Measurements from ENCODE around the gene TYMP. TPM values are rescaled to one million over a fixed set of nuclear protein-coding genes. Genes with fewer than 3 reads are reported as not detected.

The TYMP gene
- total RNA-seq, 1 experiment from 2014 or later = 0.58 TPM

GRCh38 chr22:50556703-50557102 is 26.9 kb upstream of the TYMP start:
- DNase-seq (ENCODE audit: low spot score) = no peak

GRCh38 chr22:50553310-50553709 is 23.5 kb upstream of the TYMP start:
- Histone ChIP-seq H3K27ac (ENCODE audit: low read depth, low read length, poor library complexity, severe bottlenecking) (no peak overlapping the region), H3K9me3 (ENCODE audit: low read depth, low read length, poor library complexity, severe bottlenecking) (no peaks in the 10 kb centered on the region), H3K4me1 (ENCODE audit: insufficient read depth, low read length, poor library complexity, severe bottlenecking) (no peaks in the 10 kb centered on the region), H3K4me3 (ENCODE audit: low read depth, low read length, poor library complexity, severe bottlenecking) (no peak overlapping the region), H3K36me3 (ENCODE audit: insufficient read depth, low read length, poor library complexity, severe bottlenecking) (no peaks in the 10 kb centered on the region), H3K27me3 (replicated peaks; ENCODE audit: insufficient read depth, low read depth, low read length, poor library complexity) (no peaks in the 10 kb centered on the region)
- no TSS peak for BruUV-seq (replicated peaks)
- no peak for TF ChIP-seq EZH2 (IDR thresholded peaks at IDR 0.05; ENCODE audit: borderline replicate concordance, low read depth, low read length, poor library complexity, severe bottlenecking)
- no peak for TF ChIP-seq CTCF (conservative IDR thresholded peaks at IDR 0.05; ENCODE audit: low read depth, low read length)
- no peak for DNase-seq (ENCODE audit: low spot score)
- POLR2A ChIA-PET (ENCODE audit: low non-redundant PET) = no interaction called here
- CTCF ChIA-PET = no interaction called here
- intact Hi-C loops (cut with micrococcal nuclease; ENCODE audit: unreplicated experiment) = no loop called here

More at GRCh38 chr22:50556703-50557102, 26.9 kb upstream of the TYMP start:
- Histone ChIP-seq H3K4me3 (ENCODE audit: low read depth, low read length, poor library complexity, severe bottlenecking) (no peak overlapping the region), H3K36me3 (ENCODE audit: insufficient read depth, low read length, poor library complexity, severe bottlenecking) (no peaks in the 10 kb centered on the region), H3K27me3 (replicated peaks; ENCODE audit: insufficient read depth, low read depth, low read length, poor library complexity) (no peaks in the 10 kb centered on the region), H3K27ac (ENCODE audit: low read depth, low read length, poor library complexity, severe bottlenecking) (no peak overlapping the region), H3K9me3 (ENCODE audit: low read depth, low read length, poor library complexity, severe bottlenecking) (no peaks in the 10 kb centered on the region), H3K4me1 (ENCODE audit: insufficient read depth, low read length, poor library complexity, severe bottlenecking) (no peaks in the 10 kb centered on the region)
- ChIA-PET CTCF (no interaction called here), POLR2A (ENCODE audit: low non-redundant PET) (no interaction called here)
- no TSS peak for BruUV-seq (replicated peaks)
- TF ChIP-seq CTCF (conservative IDR thresholded peaks at IDR 0.05; ENCODE audit: low read depth, low read length) (no peak), EZH2 (IDR thresholded peaks at IDR 0.05; ENCODE audit: borderline replicate concordance, low read depth, low read length, poor library complexity, severe bottlenecking) (no peak)
- intact Hi-C loops (cut with micrococcal nuclease; ENCODE audit: unreplicated experiment) = no loop called here

DNA sequence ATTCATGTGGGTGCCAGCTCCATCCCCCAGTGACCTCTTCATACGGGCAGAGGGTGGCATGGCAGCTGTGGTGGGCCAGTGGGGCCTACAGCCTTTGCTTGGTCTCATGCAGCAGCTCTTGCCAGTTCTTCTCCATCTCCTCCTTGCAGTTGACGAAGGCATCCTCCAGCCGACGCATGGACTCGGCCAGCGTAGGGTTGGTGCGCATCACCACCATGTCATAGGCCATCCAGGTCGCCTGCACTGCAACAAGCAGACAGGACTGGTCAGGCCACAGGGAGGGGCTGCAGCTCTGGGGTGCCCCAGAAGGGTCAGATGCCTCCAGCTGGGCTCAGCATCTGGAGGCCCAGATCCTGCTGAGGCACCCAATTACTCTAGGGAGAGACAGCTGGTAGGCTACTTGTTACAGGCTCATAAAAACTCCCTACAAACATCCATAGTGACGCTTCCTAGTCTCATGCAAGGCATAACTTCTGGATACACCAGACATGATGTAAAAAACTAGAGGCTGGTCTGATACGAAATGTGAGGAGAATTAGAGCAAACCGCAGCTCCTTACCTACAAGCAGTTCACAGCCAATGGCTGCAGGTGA is 21.4 kb upstream of the TYMP start:
- no peaks in the 10 kb centered on the region for H3K27me3 ChIP-seq (replicated peaks; ENCODE audit: insufficient read depth, low read depth, low read length, poor library complexity)
- no peaks in the 10 kb centered on the region for H3K36me3 ChIP-seq (ENCODE audit: insufficient read depth, low read length, poor library complexity, severe bottlenecking)
- intact Hi-C loops (cut with micrococcal nuclease; ENCODE audit: unreplicated experiment) = no loop called here
- no TSS peak for BruUV-seq (replicated peaks)
- no peak overlapping the region for H3K27ac ChIP-seq (ENCODE audit: low read depth, low read length, poor library complexity, severe bottlenecking)
- no peak for DNase-seq (ENCODE audit: low spot score)
- no peak for TF ChIP-seq CTCF (conservative IDR thresholded peaks at IDR 0.05; ENCODE audit: low read depth, low read length)
- TF ChIP-seq EZH2 (IDR thresholded peaks at IDR 0.05; ENCODE audit: borderline replicate concordance, low read depth, low read length, poor library complexity, severe bottlenecking) = no peak
- no peaks in the 10 kb centered on the region for H3K4me1 ChIP-seq (ENCODE audit: insufficient read depth, low read length, poor library complexity, severe bottlenecking)
- POLR2A ChIA-PET (ENCODE audit: low non-redundant PET) = interaction anchor here (0.6 kb wide), 1 partner anchor 26 kb away, joined by 4 read pairs; the partner anchor contains the start of gene SCO2
- H3K4me3 ChIP-seq (ENCODE audit: low read depth, low read length, poor library complexity, severe bottlenecking) = no peak overlapping the region
- no peaks in the 10 kb centered on the region for H3K9me3 ChIP-seq (ENCODE audit: low read depth, low read length, poor library complexity, severe bottlenecking)
- CTCF ChIA-PET = no interaction called here
